ENCODE data around the gene STUB1.

The STUB1 gene

GRCh38 chr16:634051-634670 is 46.0 kb upstream of the STUB1 start:
- TF ChIP-seq CTCF (IDR thresholded peaks at IDR 0.05; ENCODE audit: low read depth, low read length) = no peak
- H3K4me3 ChIP-seq (replicated peaks in 1 of 2; ENCODE audit: low read depth in 2 of 2, low read length in 2 of 2) = no peak overlapping the region
- no peak for DNase-seq (ENCODE audit: low read depth in 2 of 2)

GRCh38 chr16:634996-635395 is 45.2 kb upstream of the STUB1 start:
- H3K4me3 ChIP-seq (replicated peaks in 1 of 2; ENCODE audit: low read depth in 2 of 2, low read length in 2 of 2) = peak overlapping the region; percentile 75 to 81
- no peak for TF ChIP-seq CTCF (IDR thresholded peaks at IDR 0.05; ENCODE audit: low read depth, low read length)
- no peak for DNase-seq (ENCODE audit: low read depth in 2 of 2)

GRCh38 chr16:635573-636205 is 44.5 kb upstream of the STUB1 start:
- DNase-seq (ENCODE audit: low read depth in 2 of 2) = no peak
- peak overlapping the region; percentile 75 to 81 for H3K4me3 ChIP-seq (replicated peaks in 1 of 2; ENCODE audit: low read depth in 2 of 2, low read length in 2 of 2)
- no peak for TF ChIP-seq CTCF (IDR thresholded peaks at IDR 0.05; ENCODE audit: low read depth, low read length)

GRCh38 chr16:636206-637080 is 43.8 kb upstream of the STUB1 start, which contains the start of gene METTL26:
TSS of gene METTL26 (minus strand) at chr16:636305. CDS start at chr16:636290, 15 bp downstream.
- no peak for TF ChIP-seq CTCF (IDR thresholded peaks at IDR 0.05; ENCODE audit: low read depth, low read length)
- peak; percentile 95 to 96 for DNase-seq (ENCODE audit: low read depth in 2 of 2)
- H3K4me3 ChIP-seq (replicated peaks in 1 of 2; ENCODE audit: low read depth in 2 of 2, low read length in 2 of 2) = peak within 1 kb of the TSS; percentile 75 to 81

- no peak for TF ChIP-seq CTCF (IDR thresholded peaks at IDR 0.05; ENCODE audit: low read depth, low read length)
- peak overlapping the region; percentile 75 to 81 for H3K4me3 ChIP-seq (replicated peaks in 1 of 2; ENCODE audit: low read depth in 2 of 2, low read length in 2 of 2)
- DNase-seq (ENCODE audit: low read depth in 2 of 2) = peak; percentile 92 to 95
Measured at GRCh38 chr16:637081-638018, 42.9 kb upstream of the STUB1 start.

GRCh38 chr16:638034-638543 is 42.1 kb upstream of the STUB1 start:
- TF ChIP-seq CTCF (IDR thresholded peaks at IDR 0.05; ENCODE audit: low read depth, low read length) = no peak
- DNase-seq (ENCODE audit: low read depth in 2 of 2) = no peak
- no peak overlapping the region for H3K4me3 ChIP-seq (replicated peaks in 1 of 2; ENCODE audit: low read depth in 2 of 2, low read length in 2 of 2)

Data from cardiac fibroblast (primary cell).